DMS53 treated with DMSO at 0.1 percent for 48 hours (cell line): ENCODE data around the gene TENM3.

Source experiments
- DNase-seq: peaks from one replicate; lab custom pipeline; 2025; ENCODE audit not compliant: unreplicated experiment; lab: John Stamatoyannopoulos, UW

TENM3 gene

DNA sequence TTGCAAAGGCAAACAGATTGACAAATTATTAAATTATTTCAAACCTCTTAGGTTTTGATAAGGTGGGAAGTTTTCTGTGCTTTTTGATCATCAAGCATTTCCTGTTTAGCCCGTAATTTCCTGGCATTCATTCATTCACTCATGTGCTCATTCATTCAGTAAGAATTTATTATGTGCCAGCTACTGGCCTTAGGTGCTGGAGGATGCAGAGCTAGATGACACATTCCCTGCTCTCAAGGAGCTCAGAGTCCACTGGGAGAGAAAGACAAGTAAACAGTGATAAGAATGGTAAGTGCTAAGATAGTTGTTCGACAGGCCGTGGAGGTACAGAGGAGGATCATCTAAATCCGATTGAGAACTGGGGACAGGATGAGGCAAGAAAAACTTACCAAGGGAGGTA lies 520.9 kb downstream of the TENM3 start:
- DNase-seq, result no peak

DNA sequence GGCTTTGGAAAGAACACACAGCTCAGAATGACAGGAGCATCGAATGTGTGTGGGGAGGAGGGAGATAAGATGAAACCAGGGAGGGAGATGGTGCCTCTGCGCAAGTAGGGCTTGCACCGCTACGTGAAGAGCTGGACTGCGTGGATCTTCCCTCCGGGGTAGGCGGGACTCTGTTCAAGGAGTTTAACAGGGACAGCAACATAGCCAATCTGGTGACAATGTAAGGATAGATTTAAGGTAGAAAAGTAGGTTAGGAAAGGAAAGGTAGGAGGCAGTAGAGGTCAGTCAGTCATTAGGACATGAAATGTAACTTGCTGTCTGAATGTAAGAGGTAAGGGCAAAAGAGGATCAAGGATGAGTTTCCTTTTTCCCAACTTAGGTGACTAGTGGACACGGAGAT lies 521.4 kb downstream of the TENM3 start:
- DNase-seq, result no peak

GRCh38 chr4:182765987-182766856 lies 523.0 kb downstream of the TENM3 start:
- no peak for DNase-seq

GRCh38 chr4:182766857-182767250 lies 523.7 kb downstream of the TENM3 start:
- DNase-seq, result no peak

DNA sequence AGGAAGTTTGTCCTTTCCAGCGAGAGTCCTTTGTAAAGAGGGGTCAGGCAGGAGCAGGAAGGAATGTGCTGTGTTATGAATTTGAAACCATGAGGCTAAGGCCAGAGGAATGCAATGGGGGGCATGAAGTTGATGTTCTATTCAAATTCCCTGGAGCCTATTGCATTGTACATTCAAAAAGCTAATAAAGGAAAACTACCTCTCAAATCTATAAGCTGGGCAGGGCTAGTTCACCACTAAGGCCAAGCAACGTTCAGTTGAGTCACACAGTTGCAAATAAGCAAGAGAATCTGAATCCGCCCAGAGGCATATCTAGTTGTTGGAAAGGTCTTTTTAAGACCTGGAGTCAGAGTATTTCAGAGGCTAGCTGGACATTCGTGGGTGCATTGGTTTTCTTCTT lies 525.6 kb downstream of the TENM3 start:
- no peak for DNase-seq

GRCh38 chr4:182770259-182770995 lies 527.2 kb downstream of the TENM3 start:
- no peak for DNase-seq

DNA sequence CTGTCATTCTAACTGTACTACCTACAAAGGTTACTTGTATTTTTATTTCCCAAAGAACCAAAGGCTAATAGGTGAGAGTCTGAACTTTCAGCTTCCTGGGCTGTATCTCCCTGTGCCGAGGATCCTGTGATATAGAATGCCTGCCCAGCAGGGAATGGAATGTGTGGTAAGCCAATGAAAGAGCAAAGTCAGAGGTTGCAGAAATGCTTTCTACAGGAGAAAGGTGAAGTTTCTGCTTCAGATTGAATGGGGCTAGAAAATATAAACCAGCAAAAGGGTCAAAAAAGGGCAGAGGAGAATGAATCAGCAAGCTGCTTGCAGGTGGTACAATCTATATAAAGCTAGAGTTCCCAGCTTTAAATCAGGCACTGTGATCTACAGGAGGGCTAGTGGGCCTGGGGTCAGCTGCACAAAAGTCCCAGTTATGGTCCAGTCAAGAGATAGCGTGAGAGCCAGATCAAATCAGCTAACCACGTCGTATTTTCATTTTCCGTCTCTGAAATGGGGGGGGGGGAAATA lies 527.9 kb downstream of the TENM3 start:
- DNase-seq, result no peak

DNA sequence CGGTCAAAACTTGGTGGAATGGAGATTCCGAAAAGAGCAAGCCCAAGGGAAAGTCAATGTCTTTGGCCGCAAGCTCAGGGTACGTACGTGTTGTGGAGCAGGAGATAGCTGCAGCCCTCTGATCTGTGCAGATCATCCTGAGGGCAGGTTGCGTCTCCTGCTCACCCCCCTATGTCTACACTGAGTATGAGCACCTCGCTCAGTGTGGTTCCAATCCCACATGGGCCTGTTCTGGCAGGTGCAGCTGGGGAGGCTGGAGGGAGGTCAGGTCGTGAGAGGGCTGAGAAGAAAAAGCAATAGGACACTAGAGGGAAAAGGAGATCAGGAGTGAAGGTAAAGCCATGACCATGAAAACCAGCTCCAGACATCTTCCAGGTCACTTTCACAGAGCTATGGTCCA lies 531.9 kb downstream of the TENM3 start:
- no peak for DNase-seq

- DNase-seq, result no peak
These were observed 533.3 kb downstream of the TENM3 start for GRCh38 chr4:182776376-182777105.

DNA sequence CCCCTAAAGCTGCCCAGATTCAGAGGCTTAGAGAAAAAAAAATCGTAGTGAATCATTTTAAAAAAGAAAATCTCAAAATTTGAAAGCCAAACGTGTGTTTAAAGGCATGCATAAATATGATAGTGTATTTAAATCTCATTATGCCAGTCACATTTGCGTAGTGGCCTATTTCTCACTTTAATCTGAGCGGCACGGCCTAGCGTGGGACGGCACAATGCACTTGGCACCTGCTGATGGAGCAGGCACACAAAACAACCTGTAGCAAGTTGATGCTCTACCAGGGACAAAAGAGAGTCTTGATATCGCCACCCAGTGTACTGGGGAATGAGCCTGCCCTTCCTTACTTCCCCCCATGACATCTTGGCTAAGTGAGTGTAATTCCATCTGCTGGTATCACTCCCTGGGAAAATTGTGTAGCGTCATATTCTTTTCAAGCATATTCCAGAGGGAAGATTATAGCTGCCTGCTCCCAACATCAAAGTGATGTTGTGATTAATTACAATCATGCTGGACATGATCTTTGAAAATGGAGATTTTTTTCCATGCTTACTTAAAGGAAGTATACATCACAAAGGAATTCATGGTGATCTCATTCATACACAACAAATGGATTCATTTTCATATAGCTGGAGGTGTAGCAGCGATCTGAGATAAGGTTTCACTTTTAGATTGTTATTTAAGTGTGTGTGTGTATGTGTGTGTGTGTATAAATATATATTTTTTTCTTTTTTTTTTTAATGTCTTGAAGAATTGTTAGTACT lies 535.2 kb downstream of the TENM3 start:
- DNase-seq, result no peak

- no peak for DNase-seq
These were observed 543.8 kb downstream of the TENM3 start for GRCh38 chr4:182786991-182787390.

DNA sequence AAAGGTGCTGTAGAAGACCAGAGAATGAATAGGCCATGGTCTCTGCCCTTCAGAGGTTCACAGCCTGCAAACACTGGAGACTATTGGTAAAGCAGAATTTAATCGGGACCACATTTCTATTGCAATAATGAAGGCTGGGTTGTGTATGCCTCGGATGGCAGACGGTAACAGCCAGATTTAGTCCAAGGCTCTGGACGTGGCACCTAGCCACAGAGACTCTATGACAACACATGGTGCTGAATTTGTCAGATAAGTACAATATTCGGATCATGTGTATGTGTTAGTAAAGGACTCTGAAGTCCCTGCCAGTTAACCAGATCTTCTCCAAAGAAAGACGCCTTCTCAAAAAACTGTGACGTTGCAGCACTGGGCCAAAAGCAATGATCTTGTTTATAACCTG lies 545.0 kb downstream of the TENM3 start:
- DNase-seq, result no peak

DNA sequence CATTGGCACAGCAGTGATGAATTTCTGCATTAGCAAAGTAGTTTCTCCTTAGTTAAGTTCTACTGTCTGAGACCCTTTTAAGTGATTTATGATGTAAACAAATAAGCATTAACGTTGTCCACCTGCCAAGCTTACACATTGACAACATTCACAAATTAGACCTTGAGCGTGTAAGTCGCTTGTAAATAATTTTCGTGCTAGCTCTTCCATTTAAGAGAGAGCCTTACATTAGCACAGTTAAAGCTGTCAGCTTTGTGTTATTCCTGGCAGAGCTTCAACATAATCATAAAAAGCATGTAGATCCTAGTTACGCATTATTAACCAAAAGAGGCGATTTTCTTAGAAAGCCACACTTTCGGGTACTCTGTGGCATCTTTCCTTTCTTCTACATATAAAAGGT lies 546.3 kb downstream of the TENM3 start:
- no peak for DNase-seq

- no peak for DNase-seq
These were observed 552.4 kb downstream of the TENM3 start for GRCh38 chr4:182795446-182796238.

- no peak for DNase-seq
These were observed 556.5 kb downstream of the TENM3 start for GRCh38 chr4:182799515-182800215.

GRCh38 chr4:182800216-182800515 lies 557.0 kb downstream of the TENM3 start:
- DNase-seq, result no peak

DNA sequence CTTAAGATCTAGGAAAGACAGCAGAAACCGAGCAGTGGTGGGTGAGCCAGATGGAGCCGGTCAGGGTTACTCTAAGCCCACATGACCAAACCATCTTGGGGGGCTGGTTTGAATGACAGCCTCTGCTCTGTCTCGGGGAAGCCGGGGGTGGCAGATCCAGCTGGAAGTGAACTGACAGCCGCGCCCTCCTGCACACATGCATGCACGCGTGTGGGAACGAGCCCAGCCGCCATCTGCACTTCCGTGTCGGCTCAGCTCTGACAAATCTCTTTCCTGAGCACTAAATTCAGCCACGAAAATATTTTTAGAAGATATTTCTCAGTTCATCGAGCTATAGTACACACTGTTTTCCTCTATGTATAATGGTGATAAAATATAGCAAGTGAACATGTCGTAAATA lies 558.4 kb downstream of the TENM3 start:
- no peak for DNase-seq

GRCh38 chr4:182802621-182803020 lies 559.4 kb downstream of the TENM3 start:
- no peak for DNase-seq

DNA sequence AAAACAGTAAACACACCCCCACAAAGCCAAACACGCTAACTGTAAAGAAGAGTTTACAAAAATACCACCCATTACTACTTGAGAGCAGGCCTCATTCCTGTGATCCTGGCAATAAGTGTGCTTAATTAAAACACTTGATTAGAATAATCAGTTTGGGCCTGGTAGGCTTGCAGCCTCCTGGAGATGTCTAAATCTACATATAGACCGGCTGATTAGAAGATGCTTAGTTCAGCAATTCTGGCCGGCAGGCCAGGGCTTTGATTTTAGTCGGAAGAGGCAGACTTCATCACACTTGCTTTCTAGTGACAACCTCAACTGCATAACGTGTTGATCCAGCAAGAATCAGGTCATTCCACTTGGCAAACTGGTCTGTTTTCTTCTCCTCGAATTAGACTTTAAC lies 560.0 kb downstream of the TENM3 start:
- DNase-seq, result no peak

DNA sequence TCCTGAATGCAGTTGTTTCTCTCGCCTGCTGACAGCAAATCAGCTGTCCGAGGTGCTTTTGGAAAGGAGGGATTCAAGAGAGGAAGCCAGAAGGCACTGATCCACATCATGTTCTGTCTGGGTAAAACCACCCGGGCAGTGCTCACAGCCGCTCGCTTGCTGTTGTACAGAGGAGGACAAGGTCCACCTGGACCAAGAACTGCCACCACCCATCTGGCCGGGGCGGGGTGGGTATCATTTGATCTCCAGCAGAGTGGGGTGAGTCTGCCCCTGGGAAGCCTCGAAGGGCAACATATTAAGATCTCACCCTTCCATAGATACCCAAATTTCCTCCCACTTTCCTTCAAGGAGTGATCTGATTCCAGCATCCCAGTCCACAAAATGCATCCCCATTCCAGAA lies 560.9 kb downstream of the TENM3 start:
- DNase-seq, result no peak
